NCI-H345 treated with DMSO at 0.1 percent for 48 hours (cell line): ENCODE data around the gene PSEN1.

Experiments
- DNase-seq: peaks from one replicate; lab custom pipeline; 2025; ENCODE audit not compliant: unreplicated experiment; lab: John Stamatoyannopoulos, UW

Gene PSEN1

GRCh38 chr14:73216030-73216429 lies 79.7 kb downstream of the PSEN1 start:
- no peak for DNase-seq

- no peak for DNase-seq
Measured at GRCh38 chr14:73217411-73217810, 81.1 kb downstream of the PSEN1 start.

DNA sequence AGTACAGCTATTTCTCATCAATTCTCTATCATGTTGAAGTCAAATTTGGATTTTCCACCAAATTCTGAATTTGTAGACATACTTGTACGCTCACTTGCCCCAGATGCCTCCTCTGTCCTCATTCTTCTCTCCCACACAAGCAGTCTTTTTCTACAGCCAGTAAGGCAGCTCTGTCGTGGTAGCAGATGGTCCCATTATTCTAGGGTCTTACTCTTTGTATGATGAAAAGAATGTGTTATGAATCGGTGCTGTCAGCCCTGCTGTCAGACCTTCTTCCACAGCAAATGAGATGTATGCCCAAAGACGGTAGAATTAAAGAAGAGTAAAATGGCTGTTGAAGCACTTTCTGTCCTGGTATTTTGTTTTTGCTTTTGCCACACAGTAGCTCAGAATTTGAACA lies 83.8 kb downstream of the PSEN1 start:
- DNase-seq = no peak

- no peak for DNase-seq
Measured at GRCh38 chr14:73220634-73221033, 84.3 kb downstream of the PSEN1 start.

GRCh38 chr14:73221945-73222344 lies 85.6 kb downstream of the PSEN1 start:
- DNase-seq = no peak

- DNase-seq = no peak
Measured at GRCh38 chr14:73223049-73223448, 86.7 kb downstream of the PSEN1 start.

DNA sequence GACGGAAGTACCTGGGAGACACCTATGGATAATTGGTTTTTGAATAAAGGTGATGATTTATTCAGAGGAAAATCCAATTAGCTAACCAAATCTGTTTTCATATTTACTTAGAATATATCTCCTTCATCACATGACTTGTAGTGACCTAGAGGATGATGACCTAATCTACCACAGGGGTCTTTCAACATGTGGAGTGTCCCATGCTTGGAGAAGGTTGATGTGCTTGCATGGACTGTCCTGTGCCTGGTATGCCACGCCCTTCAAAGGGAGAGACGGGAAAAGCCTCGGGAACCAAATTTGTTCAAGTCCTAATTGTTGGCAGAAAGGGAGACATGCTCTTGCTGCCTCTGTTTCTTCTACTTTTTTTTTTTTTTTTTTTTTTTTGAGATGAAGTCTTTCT lies 89.2 kb downstream of the PSEN1 start:
- DNase-seq = no peak

GRCh38 chr14:73227812-73228781 lies 91.8 kb downstream of the PSEN1 start:
- DNase-seq = no peak

GRCh38 chr14:73230051-73230450 lies 93.7 kb downstream of the PSEN1 start:
- no peak for DNase-seq

DNA sequence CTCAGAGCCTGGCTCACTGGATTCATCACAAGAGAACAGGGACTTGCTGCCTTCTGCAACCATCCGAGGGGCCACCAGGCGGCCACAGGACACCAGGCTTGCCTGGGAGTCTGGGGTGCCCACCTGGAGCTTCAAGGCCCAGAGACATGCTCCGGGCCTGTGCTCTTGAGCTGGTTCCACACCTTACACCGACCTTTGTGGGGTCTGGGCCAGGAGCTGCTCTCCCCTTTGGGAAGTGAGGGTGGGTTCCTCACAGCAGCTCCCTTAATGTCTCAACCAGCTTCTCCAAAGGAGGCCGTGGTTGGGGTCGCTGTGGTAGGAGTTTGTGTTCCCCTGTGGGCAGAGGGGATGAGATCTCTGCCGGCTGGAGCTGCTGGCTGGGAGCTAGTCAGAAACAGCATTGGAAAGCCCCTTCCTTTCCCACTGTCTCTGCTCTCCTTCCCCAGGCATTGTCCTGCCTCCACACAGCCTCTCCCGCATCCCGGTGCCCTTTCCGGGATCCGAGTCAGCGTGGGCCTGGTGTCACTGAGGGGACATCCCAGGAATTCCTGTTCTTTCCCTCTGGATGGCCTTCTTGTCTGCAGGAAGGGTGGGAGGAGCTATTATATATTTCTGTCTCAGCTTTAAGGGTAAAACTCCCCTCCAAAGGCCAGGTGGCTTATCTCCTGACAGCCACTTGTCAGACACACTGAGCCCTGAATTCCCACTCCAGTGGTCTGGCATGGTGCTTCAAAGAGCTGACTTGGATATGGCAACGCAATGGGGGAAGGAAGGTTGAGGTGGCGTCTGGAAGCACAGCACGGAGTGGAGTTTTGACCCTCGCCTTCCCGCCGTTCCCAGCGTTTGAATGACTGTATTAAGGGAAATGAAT lies 95.9 kb downstream of the PSEN1 start:
- no peak for DNase-seq

DNA sequence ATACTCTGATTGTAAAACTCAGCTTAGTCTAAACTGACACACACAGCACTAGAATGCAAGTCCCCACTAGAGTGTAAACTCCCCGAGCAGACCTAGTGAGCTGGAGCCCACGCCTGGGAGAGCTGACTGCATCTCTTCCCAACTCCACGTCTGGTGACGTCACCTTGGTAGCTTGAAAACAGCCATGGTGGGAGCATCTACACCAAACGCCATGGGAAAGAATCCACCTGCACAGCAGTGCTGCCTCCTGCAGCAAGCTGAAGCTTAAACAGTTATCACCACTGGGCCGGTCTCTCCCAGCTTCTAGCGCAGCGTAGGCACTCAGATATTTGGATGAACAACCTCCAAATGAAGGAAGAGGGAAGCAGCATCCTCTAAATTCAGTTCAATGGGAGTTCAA lies 96.7 kb downstream of the PSEN1 start:
- no peak for DNase-seq

DNA sequence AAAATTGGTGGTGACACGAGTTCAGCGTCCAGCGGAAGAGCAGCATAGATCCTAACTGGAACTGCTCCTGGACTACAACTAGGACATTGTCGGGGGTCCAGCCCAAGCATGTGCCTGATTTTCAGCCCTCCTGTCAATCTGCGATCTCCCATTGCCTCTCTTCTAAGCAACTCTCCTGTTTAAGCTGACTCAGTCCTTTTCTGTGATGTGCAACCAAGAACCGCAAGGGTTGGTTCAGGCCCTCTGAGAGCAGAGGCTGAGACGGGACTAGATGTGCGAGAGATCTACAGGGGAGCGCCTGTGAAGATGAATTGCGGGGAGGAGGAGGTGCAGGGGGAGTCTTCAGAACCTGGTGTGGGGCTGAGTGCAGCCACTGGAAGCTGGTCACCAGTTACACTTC lies 97.3 kb downstream of the PSEN1 start:
- no peak for DNase-seq

DNA sequence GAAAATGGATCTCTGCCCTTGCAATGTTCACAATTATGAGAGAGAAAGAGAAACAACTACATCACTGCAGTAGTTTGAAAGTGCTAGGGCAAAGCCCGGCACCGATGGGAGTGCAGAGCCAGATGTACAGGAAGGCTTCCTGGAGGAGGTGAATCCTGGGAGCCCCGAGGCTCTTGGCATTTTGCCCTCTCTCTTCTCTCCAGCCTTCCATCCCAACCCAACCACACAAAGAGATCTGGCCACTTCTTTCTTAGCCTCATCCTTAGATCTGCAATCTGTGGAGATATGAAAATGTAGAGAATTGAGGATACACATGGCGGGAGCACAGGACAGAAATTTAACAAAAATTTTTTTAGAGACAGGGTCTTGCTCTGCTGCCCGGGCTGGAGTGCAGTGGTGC lies 97.7 kb downstream of the PSEN1 start:
- no peak for DNase-seq

DNA sequence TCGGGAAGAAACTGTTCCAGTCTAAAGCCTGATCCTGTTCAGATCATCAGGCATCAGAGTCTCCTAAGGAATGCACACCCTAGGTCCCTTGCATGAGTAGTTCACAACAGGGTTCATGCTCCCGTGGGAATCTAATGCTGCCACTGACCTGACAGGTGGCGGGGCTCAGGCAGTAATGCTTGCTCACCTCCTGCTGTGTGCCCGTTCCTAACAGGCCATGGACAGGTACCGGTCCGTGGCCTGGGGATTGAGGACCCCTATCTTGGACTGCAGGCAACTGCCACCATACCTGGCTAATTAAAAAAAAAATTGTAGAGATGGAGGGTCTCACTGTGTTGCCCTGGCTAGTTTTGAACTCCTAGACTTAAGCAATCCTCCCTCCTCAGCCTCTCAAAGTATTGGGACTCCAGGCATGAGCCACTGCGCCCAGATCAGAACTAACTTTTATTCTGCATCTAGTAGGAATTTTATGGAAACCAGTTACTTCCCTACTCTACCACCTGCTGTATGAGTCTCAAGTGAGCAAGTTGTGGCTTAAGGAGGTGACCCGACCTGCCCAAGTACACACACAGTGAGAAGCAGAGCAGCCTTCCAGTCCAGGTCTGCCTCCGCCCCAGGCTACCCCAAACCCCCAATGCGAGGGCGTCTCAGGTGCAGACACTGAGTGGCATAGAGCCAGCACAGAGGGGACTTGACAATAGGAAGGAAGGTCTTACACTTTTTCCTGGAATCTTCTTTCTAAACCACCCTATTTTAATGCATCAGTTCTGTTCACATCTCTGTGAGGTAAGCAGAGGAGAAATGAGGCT lies 98.5 kb downstream of the PSEN1 start:
- DNase-seq = no peak

- no peak for DNase-seq
Measured at GRCh38 chr14:73235531-73236155, 99.3 kb downstream of the PSEN1 start.

DNA sequence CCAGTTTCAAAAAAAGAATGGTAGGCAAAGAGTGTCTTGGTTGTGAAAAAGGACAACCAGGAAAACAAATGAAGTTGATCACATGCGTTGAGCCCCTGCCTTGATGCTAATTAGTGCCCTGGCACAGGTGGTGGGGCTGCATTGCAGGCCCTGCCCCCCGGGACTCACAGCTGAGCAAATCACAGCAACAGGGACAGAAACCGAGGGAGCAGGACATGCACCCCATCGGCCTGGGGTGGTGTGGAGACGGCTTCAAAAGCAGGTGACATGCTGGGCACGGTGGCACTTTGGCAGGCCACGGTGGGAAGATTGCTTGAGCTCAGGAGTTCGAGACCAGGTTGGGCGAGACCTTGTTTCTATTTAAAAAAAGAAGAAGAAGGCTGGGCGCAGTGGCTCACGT lies 99.8 kb downstream of the PSEN1 start:
- DNase-seq = no peak

DNA sequence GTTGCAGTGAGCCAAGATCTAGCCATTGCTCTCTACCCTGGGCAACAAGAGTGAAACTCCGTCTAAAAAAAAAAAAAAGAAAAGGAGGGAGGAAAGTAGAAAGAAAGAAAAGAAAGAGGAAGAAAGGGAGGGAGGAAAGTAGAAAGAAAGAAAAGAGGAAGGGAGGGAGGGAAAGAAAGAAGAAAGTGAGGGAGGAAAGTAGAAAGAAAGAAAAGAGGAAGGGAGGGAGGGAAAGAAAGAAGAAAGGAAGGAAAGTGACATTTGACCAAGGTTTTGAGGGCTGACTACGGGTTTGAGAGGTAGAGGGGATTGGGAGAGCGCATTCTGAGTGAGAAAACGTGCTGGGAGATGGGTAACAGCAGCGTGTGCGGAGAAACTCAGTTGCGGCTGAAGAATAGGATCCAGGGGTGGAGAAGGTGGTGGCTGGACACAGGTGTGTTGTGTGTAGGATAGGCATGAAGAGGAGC lies 100.5 kb downstream of the PSEN1 start:
- no peak for DNase-seq

DNA sequence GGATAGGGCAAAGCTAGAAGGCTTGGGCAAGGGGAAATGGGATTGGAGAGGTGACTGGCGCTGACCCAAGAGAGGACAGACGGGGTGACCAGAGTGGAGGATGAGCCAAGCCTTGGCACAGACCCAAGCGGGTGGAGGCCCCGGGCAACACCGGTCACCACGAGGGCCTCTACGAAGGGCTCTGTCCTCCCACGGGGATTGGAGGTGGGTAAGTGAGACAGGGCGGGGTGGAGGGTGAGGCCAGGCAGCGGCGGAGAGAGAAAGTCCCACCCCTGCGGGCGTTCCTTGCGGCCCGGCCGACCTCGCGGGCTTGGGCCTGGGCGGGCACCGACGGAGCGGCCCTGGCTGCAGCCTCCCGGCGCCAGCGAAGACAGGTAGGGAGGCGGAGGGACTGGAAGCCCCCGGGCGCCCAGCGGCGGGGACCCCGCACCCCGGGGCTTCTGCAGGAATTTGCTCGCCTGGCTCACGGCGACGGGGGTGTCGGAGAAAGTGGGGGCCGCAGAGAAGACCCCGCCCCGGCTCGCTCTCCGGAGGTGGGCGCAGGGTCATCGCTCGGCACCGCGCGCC lies 101.0 kb downstream of the PSEN1 start, which contains the start of gene PAPLN:
Gene PAPLN, plus strand, starts transcription at position 288 of the 567 bp plus-strand sequence. CDS start 2,273 bp downstream, outside the sequence.
- DNase-seq = no peak

DNA sequence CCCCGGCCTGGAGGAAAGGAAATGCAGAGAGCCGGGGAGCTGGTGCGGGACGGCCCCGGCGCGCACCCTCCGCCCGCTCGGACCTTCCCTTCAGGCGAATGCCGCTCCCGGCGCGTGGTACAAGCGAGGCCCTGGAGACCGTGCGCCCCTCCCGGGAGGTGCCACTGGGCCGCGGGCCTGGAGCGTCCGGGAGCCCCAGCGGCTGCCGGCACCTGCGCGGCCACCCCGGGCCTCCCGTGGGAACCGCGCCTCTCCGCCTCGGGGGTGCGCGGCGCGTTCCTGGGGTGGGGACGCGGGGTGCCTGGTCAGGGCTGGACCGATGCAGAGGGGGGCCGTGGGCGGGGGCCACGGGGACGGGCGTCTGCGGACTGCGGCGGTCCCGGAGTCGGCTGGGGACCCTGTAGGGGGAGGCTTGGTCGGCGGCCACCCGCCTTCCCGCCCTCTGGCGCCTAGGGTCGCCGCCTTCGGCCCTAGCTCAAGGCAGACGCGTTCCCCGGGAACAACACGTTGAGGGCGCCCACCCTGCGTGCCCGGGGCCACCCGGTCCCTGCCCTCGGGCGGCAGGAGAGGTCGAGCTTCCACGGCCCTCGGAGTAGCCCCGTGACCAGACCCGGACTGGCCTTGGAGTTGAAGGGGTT lies 101.6 kb downstream of the PSEN1 start:
- DNase-seq = no peak
